Ascending aorta (tissue), 2 donors: ENCODE results near the gene RBM26. TPM values are rescaled to one million over a fixed set of nuclear protein-coding genes. Genes with fewer than 3 reads are reported as not detected.

Experiments
- DNase-seq, 2 donors: peaks; one replicate each; pipeline ENCODE4 v3.0.0-alpha.2; 2019; ENCODE audit warnings: low spot score in 2 of 2
- H3K27ac ChIP-seq, 2 donors: fragments of 200-600 bp; sonication (generic); one replicate each; pipeline ENCODE4 v1.5.1; 2016 to 2017; ENCODE audit warnings: mild to moderate bottlenecking in 1 of 2
- H3K27me3 ChIP-seq: fragments of 200-600 bp; sonication (generic); one replicate; pipeline ENCODE4 v1.5.1; 2017
- H3K36me3 ChIP-seq, 2 donors: fragments of 200-600 bp; sonication (generic); one replicate each; pipeline ENCODE4 v1.5.1; 2016
- H3K4me1 ChIP-seq, 2 donors: fragments of 200-600 bp; sonication (generic); one replicate each; pipeline ENCODE4 v1.5.1; 2016 to 2017; ENCODE audit warnings: mild to moderate bottlenecking in 1 of 2
- H3K4me3 ChIP-seq, 2 donors: fragments of 200-600 bp; sonication (generic); one replicate each; pipeline ENCODE4 v1.5.1; 2016 to 2017; ENCODE audit warnings: mild to moderate bottlenecking in 1 of 2
- H3K9me3 ChIP-seq, 2 donors: fragments of 200-600 bp; sonication (generic); one replicate each; pipeline ENCODE4 v1.5.1; 2016
- intact Hi-C: fragments of 100-400 bp; cut with DNase I; formaldehyde crosslinking; loops from one replicate; pipeline ENCODE4 v1.15.1; 2023
- total RNA-seq: library from RNA; depleted of rRNA; stranded (reverse); fragments of >200 nt; gene quantifications from one replicate; pipeline ENCODE4 v1.1.0, GENCODE V29; 2016
- TF ChIP-seq, protein P1 (sequence below), 3 experiments: fragments of 200-600 bp in 2 of 3; fragments of 450-650 bp in 1 of 3; sonication (generic) in 2 of 3; IDR thresholded peaks; one replicate each; pipeline ENCODE4 v1.5.1; 2016 to 2019; ENCODE audit warnings: antibody characterized with exemption in 3 of 3, mild to moderate bottlenecking in 1 of 3, moderate library complexity in 1 of 3

The RBM26 gene
- total RNA-seq, 1 donor from 2014 or later: 12.8 TPM

DNA sequence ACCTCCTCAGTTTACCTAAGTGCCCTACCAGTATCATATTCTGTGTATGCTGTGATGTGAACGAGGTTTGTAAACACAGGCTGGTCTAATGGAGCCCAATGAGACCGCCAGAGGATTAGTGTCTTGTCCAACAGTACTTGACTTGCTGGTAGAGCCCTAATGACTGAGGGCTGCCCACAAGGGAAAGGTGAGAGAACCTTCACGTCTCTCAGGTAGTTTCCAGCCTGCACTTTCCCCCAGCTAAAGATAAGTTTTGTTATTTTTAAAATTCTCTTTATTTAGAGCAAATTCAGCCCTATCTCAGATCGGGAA is 498 bp upstream of the RBM26 start:
- Histone ChIP-seq H3K36me3 (no peaks in the 10 kb centered on the region), H3K4me1 (peaks cover 0 to 30% of the 10 kb centered on the region in 2 donors), H3K9me3 (no peaks in the 10 kb centered on the region), H3K4me3 (peak overlapping the region; percentile 99 to 100), H3K27me3 (no peaks in the 10 kb centered on the region), H3K27ac (peak overlapping the region; percentile 94 to 99)
- DNase-seq: no peak
- intact Hi-C loops: loop anchor here (2.0 to 10.0 kb wide), 3 partner anchors 74 to 936 kb away; partner anchors contain the start of genes NDFIP2, OBI1 and SPRY2
- TF ChIP-seq, protein P1, sequence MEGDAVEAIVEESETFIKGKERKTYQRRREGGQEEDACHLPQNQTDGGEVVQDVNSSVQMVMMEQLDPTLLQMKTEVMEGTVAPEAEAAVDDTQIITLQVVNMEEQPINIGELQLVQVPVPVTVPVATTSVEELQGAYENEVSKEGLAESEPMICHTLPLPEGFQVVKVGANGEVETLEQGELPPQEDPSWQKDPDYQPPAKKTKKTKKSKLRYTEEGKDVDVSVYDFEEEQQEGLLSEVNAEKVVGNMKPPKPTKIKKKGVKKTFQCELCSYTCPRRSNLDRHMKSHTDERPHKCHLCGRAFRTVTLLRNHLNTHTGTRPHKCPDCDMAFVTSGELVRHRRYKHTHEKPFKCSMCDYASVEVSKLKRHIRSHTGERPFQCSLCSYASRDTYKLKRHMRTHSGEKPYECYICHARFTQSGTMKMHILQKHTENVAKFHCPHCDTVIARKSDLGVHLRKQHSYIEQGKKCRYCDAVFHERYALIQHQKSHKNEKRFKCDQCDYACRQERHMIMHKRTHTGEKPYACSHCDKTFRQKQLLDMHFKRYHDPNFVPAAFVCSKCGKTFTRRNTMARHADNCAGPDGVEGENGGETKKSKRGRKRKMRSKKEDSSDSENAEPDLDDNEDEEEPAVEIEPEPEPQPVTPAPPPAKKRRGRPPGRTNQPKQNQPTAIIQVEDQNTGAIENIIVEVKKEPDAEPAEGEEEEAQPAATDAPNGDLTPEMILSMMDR (IDR thresholded peaks at IDR 0.05): peak in 1 of 3 experiments; percentile 4

DNA sequence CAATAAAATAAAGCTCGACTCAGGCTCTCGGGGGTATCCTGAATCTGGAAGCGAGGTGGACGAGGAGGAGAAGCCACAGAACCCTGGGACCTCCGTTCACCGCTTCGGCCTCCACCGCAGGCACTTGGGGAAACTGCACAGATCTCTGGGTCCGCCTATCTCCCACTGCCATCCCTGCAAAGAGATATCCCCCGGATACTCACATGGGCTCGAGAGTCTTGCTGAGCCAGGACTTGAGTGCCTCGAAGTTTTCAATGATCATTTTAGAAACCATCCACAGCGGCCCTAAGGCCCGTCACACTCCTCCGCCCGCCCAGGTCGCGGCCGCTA is 589 bp downstream of the RBM26 start:
- Histone ChIP-seq H3K27ac (peak overlapping the region; percentile 94 to 99), H3K4me3 (peak overlapping the region; percentile 99 to 100), H3K36me3 (no peaks in the 10 kb centered on the region), H3K9me3 (no peaks in the 10 kb centered on the region), H3K4me1 (peaks cover 0 to 37% of the 10 kb centered on the region in 2 donors), H3K27me3 (no peaks in the 10 kb centered on the region)
- TF ChIP-seq, protein P1 (IDR thresholded peaks at IDR 0.05): no peak
- intact Hi-C loops: loop anchor here (5.0 to 10.0 kb wide), 2 partner anchors 751 to 937 kb away; partner anchors contain the start of genes OBI1 and SPRY2
- no peak for DNase-seq

DNA sequence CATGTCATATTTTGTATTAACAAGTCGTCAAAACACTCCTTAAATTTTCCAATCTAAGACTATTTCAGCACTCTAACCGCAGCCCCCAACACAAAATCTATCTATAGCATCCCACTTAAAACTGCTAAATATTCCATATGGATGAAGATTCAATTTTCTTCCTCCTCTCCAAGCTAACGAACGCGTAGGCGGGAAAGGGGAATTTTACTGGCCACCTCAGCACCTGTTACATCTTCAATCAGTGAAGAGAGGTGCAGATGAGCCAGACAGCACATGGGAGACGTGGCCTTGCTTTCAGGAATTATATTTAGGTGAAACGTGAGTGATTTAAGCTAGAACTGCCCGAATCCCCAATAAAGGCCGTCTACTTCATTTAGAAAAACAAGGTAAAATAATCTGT is 1.1 kb downstream of the RBM26 start:
- TF ChIP-seq, protein P1 (IDR thresholded peaks at IDR 0.05): no peak
- no peaks in the 10 kb centered on the region for H3K36me3 ChIP-seq
- no peak for DNase-seq
- no peaks in the 10 kb centered on the region for H3K27me3 ChIP-seq
- peak overlapping the region; percentile 94 to 99 for H3K27ac ChIP-seq
- no peaks in the 10 kb centered on the region for H3K9me3 ChIP-seq
- peak overlapping the region; percentile 99 to 100 for H3K4me3 ChIP-seq
- peaks cover 0 to 37% of the 10 kb centered on the region in 2 donors for H3K4me1 ChIP-seq
- intact Hi-C loops: loop anchor here (5.0 to 10.0 kb wide), 2 partner anchors 750 to 937 kb away; partner anchors contain the start of genes OBI1 and SPRY2

DNA sequence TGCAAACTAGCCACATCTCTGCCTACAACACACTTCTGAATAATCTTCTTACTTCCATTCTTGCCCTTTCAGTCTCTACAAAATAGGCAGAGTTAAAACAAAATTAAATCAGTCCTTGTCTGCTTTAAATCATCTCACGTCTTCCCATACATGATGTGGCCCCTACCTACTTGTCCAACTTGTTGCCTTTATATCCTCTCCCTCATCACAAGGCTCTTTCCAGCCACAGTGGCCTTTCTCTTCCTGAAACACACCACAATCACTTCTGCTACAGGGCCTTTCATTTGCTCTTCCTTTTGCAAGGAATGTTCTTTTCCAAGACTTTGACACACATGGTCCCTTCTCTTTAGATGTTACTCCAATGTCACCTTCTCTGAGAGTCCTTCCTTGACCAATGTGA is 1.7 kb downstream of the RBM26 start:
- DNase-seq: no peak
- TF ChIP-seq, protein P1 (IDR thresholded peaks at IDR 0.05): no peak
- H3K4me3 ChIP-seq: peak overlapping the region; percentile 99 to 100
- intact Hi-C loops: loop anchor here (10.0 kb wide), 1 partner anchor 750 kb away; the partner anchor contains the start of gene OBI1
- H3K27ac ChIP-seq: no peak overlapping the region
- H3K36me3 ChIP-seq: peaks cover 0 to 6% of the 10 kb centered on the region in 2 donors
- peaks cover 0 to 37% of the 10 kb centered on the region in 2 donors for H3K4me1 ChIP-seq
- H3K9me3 ChIP-seq: no peaks in the 10 kb centered on the region
- H3K27me3 ChIP-seq: no peaks in the 10 kb centered on the region

DNA sequence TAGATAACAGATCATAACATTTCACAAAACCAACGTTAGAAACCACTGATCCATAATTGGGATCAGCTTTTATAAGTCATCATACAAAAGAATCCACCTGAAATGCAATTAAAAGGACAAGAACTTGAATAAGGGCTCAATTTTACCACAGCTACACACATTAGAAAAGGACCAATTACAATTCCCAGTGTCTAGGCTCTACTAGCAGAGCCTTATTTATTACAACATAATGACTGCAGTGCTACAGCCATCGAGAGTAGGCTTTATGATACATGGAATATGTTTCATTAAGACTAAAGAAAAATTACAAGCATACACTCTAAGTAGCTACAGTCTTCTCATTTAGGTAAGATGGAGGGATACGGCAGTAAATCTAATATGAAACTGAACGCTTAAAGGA is 2.9 kb downstream of the RBM26 start:
- H3K27me3 ChIP-seq: no peaks in the 10 kb centered on the region
- intact Hi-C loops: loop anchor here (10.0 kb wide), 1 partner anchor 748 kb away; the partner anchor contains the start of gene OBI1
- peak overlapping the region; percentile 17 to 99 for H3K4me3 ChIP-seq
- peaks cover 0 to 37% of the 10 kb centered on the region in 2 donors for H3K4me1 ChIP-seq
- no peak overlapping the region for H3K27ac ChIP-seq
- TF ChIP-seq, protein P1 (IDR thresholded peaks at IDR 0.05): no peak
- H3K36me3 ChIP-seq: peaks cover 0 to 10% of the 10 kb centered on the region in 2 donors
- no peaks in the 10 kb centered on the region for H3K9me3 ChIP-seq
- DNase-seq: no peak
